CD4-positive, alpha-beta memory T cell (primary cell): Measurements from ENCODE around the gene CADM2. TPM values are rescaled to one million over a fixed set of nuclear protein-coding genes. Genes with fewer than 3 reads are reported as not detected.

ENCODE experiments used
- CTCF ChIA-PET: fragments of 350-600 bp; sonication (Branson Sonifier 250); formaldehyde crosslinking; loops from one replicate; lab custom pipeline; 2021; ENCODE audit warnings: inconsistent platforms; ENCODE audit not compliant: partially characterized antibody; lab: Charles Lee
- POLR2A ChIA-PET: fragments of 350-600 bp; sonication (Branson Sonifier 250); formaldehyde crosslinking; loops from one replicate; lab custom pipeline; 2021; ENCODE audit not compliant: partially characterized antibody; lab: Charles Lee
- DNase-seq, 5 donors: peaks; one replicate each; pipeline versions ENCODE4 v3.0.0 to v3.0.0-alpha.2; 2020 to 2022; ENCODE audit warnings: mixed read lengths in 1 of 5
- H3K27ac ChIP-seq: one replicate; pipeline ENCODE4 v1.7.0; 2013; ENCODE audit warnings: low read depth, low read length
- H3K27me3 ChIP-seq: 2 replicates; pipeline ENCODE4 v1.7.0; 2013; ENCODE audit warnings: mild to moderate bottlenecking, low read length, moderate library complexity; ENCODE audit not compliant: insufficient read depth
- H3K36me3 ChIP-seq: 2 replicates; pipeline ENCODE4 v1.7.0; 2013; ENCODE audit warnings: mild to moderate bottlenecking, low read length, moderate library complexity; ENCODE audit not compliant: insufficient read depth
- H3K4me1 ChIP-seq: 2 replicates; pipeline ENCODE4 v1.7.0; 2013; ENCODE audit warnings: mild to moderate bottlenecking, low read length, moderate library complexity; ENCODE audit not compliant: insufficient read depth
- H3K4me3 ChIP-seq, 2 donors: one replicate each; pipeline ENCODE4 v1.7.0; 2013; ENCODE audit warnings: low read length in 2 of 2, mild to moderate bottlenecking in 1 of 2
- H3K9me3 ChIP-seq, 2 donors: one replicate each; pipeline ENCODE4 v1.7.0; 2013; ENCODE audit warnings: low read length in 2 of 2, control low read depth in 1 of 2; ENCODE audit not compliant: control insufficient read depth in 1 of 2
- H3K27ac Mint-ChIP-seq, 7 donors: one replicate each; pipeline ENCODE4 v1.8.0; 2020 to 2021; ENCODE audit warnings: mixed read lengths in 7 of 7, mild to moderate bottlenecking in 6 of 7, inconsistent platforms in 3 of 7, moderate library complexity in 3 of 7
- H3K27me3 Mint-ChIP-seq, 2 donors: one replicate each; pipeline ENCODE4 v1.8.0; 2020 to 2021; ENCODE audit warnings: mixed read lengths in 2 of 2
- H3K36me3 Mint-ChIP-seq, 2 donors: one replicate each; pipeline ENCODE4 v1.8.0; 2020 to 2021; ENCODE audit warnings: mixed read lengths in 2 of 2, inconsistent platforms in 1 of 2, mild to moderate bottlenecking in 1 of 2
- H3K4me1 Mint-ChIP-seq, 4 donors: one replicate each; pipeline ENCODE4 v1.8.0; 2020 to 2021; ENCODE audit warnings: mixed read lengths in 4 of 4, mild to moderate bottlenecking in 1 of 4
- H3K4me3 Mint-ChIP-seq, 8 donors: one replicate each; pipeline ENCODE4 v1.8.0; 2020 to 2021; ENCODE audit warnings: mixed read lengths in 8 of 8, mild to moderate bottlenecking in 7 of 8, moderate library complexity in 6 of 8, inconsistent platforms in 3 of 8
- H3K9me3 Mint-ChIP-seq, 8 donors: one replicate each; pipeline ENCODE4 v1.8.0; 2020 to 2021; ENCODE audit warnings: mixed read lengths in 8 of 8, mild to moderate bottlenecking in 5 of 8, inconsistent platforms in 3 of 8, moderate library complexity in 1 of 8
- intact Hi-C: fragments of 100-400 bp; cut with micrococcal nuclease; formaldehyde crosslinking; loops from one replicate; pipeline ENCODE4 v1.15.1; 2023
- polyA plus RNA-seq, 2 donors: library from polyadenylated mRNA; unstranded; fragments of 300-500 nt; fragmentation: Illumina TruSeq; gene quantifications; one replicate each; pipeline ENCODE4 v1.2.3, GENCODE V29; 2021
- total RNA-seq, 2 experiments: library from RNA; stranded (reverse); gene quantifications; one replicate each; pipeline ENCODE4 v1.2.3, GENCODE V29; 2021

Gene CADM2
- total and polyA plus RNA-seq, 4 experiments from 2014 or later = 0.21 to 0.38 TPM; not detected in 2

DNA sequence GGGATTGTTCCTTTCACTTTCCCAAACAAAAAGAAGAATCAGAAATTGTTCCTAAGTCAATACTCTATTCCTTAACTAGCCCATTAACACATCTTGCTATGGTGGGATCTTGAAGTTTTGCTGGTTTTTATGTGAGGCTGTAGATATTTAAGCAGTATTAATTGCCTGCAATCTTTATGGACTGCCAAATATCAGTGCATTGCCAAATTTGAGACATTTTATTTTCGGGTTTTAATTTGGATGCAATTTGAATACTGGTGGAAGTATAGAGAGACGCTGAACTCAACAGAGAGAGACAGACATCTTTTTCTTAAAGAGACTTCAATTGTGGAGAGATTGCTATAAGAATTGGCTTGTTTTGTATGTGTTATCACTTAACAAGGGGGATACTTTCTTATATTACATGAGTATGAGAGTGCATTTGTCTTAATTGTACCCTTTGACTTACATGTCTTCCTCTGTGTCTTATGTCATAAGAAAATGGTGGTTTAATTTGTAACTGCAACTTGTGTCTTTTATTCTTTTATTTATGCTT lies 10.0 kb downstream of the CADM2 start:
- DNase-seq = no peak
- Mint-ChIP-seq H3K27me3 (no peaks in the 10 kb centered on the region), H3K4me3 (no peak overlapping the region), H3K9me3 (peaks cover 0 to 6% (median 2%) of the 10 kb centered on the region in 8 donors), H3K36me3 (no peaks in the 10 kb centered on the region), H3K27ac (no peak overlapping the region), H3K4me1 (no peaks in the 10 kb centered on the region)
- H3K4me3 ChIP-seq = no peak overlapping the region
- no peaks in the 10 kb centered on the region for H3K4me1 ChIP-seq
- ChIA-PET POLR2A (no interaction called here), CTCF (no interaction called here)
- H3K9me3 ChIP-seq = no peaks in the 10 kb centered on the region
- intact Hi-C loops = no loop called here
- H3K27me3 ChIP-seq = no peaks in the 10 kb centered on the region
- no peak overlapping the region for H3K27ac ChIP-seq
- H3K36me3 ChIP-seq = no peaks in the 10 kb centered on the region

DNA sequence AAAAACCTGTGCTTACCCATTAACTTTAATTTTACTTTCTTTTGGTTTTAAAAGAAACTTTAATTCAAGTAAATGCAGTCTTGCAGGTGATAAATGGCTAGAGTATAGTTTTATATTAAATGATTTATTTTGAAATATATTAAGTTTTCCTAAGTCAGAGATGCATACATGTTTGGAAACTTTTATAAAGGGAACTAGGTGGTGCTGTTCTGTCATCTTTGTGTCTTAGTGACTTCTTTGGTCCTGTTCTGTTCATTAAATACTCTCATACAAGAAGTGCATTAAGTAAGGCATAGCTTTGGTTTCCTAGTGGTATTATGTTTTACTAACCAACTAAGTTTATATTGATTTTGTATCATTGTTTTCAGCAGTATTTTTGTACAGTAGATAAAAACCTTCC lies 15.6 kb downstream of the CADM2 start:
- Mint-ChIP-seq H3K27me3 (no peaks in the 10 kb centered on the region), H3K36me3 (no peaks in the 10 kb centered on the region), H3K4me1 (no peaks in the 10 kb centered on the region), H3K9me3 (peaks cover 0 to 4% (median 2%) of the 10 kb centered on the region in 8 donors), H3K4me3 (no peak overlapping the region), H3K27ac (no peak overlapping the region)
- Histone ChIP-seq H3K36me3 (no peaks in the 10 kb centered on the region), H3K4me3 (no peak overlapping the region), H3K9me3 (no peaks in the 10 kb centered on the region), H3K27ac (no peak overlapping the region), H3K27me3 (no peaks in the 10 kb centered on the region), H3K4me1 (no peaks in the 10 kb centered on the region)
- intact Hi-C loops = no loop called here
- no peak for DNase-seq
- ChIA-PET CTCF (no interaction called here), POLR2A (no interaction called here)

DNA sequence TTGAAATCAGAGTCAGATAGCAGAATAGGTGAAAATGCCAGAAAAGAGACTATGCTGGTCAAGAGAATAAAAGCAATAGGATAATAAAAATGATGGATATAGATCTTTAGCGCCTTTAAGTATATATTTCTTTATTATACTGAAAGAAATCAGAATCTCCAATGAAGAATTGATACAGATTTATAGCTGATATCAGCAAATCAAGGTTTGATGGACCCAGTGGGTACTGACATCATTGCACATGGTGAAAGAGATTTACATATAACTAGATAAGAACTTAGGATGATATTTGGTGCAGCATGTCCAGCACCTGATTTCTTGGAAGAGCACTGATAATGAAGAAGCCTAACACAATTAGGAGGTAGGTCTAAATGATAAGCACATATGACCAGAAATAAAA lies 18.2 kb downstream of the CADM2 start:
- CTCF ChIA-PET = no interaction called here
- Mint-ChIP-seq H3K4me3 (no peak overlapping the region), H3K27ac (no peak overlapping the region), H3K4me1 (no peaks in the 10 kb centered on the region), H3K9me3 (peaks cover 0 to 7% (median under 1%) of the 10 kb centered on the region in 8 donors), H3K36me3 (no peaks in the 10 kb centered on the region), H3K27me3 (no peaks in the 10 kb centered on the region)
- Histone ChIP-seq H3K27ac (no peak overlapping the region), H3K9me3 (no peaks in the 10 kb centered on the region), H3K36me3 (no peaks in the 10 kb centered on the region), H3K4me1 (no peaks in the 10 kb centered on the region), H3K4me3 (no peak overlapping the region), H3K27me3 (no peaks in the 10 kb centered on the region)
- DNase-seq = no peak
- POLR2A ChIA-PET = no interaction called here
- intact Hi-C loops = no loop called here

DNA sequence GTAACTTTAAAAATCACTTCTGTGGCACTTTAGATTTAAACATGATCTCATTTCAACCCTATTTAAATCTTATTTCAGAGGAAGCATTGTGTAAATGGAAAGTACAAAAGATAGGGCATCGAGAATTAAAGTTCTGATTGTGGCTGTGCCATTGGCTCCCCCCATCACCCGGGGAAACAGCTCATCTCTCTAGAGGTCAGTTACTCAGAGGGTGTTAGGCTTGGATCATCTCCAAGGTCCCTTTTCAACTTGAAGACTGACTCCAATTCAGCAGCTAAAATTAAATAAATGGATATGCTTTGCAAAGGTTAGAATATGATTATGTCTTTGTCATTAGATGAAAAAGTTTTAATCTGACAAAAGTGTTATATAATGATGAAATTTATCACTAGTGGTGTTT lies 20.1 kb downstream of the CADM2 start:
- H3K4me3 Mint-ChIP-seq = no peak overlapping the region
- H3K36me3 ChIP-seq = no peaks in the 10 kb centered on the region
- H3K27me3 Mint-ChIP-seq = no peaks in the 10 kb centered on the region
- no peak overlapping the region for H3K4me3 ChIP-seq
- intact Hi-C loops = no loop called here
- ChIA-PET CTCF (no interaction called here), POLR2A (no interaction called here)
- no peak for DNase-seq
- no peaks in the 10 kb centered on the region for H3K4me1 ChIP-seq
- H3K9me3 ChIP-seq = no peaks in the 10 kb centered on the region
- H3K9me3 Mint-ChIP-seq = peaks cover 0 to 5% (median 0%) of the 10 kb centered on the region in 8 donors
- H3K27ac ChIP-seq = no peak overlapping the region
- no peaks in the 10 kb centered on the region for H3K27me3 ChIP-seq
- no peaks in the 10 kb centered on the region for H3K4me1 Mint-ChIP-seq
- no peaks in the 10 kb centered on the region for H3K36me3 Mint-ChIP-seq
- H3K27ac Mint-ChIP-seq = no peak overlapping the region

DNA sequence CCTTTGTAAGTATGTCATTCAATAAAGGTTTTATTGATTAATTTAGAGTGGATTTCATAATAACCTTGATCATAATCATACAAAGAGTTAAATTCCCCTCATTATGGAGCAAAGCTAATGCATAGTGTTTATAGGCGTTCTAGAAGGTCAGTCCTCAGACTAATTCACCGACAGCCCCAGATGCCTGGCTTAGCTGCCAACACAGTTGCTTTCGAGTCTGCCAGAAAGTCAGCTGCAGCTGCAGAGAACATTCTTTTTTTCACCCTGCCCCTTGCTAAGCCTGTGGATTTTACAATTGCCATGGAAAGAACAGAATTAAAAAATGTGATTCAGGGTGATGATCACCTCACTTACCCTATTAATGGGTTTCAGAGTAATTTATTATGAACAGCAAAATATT lies 21.2 kb downstream of the CADM2 start:
- Histone ChIP-seq H3K4me1 (no peaks in the 10 kb centered on the region), H3K27me3 (no peaks in the 10 kb centered on the region), H3K36me3 (no peaks in the 10 kb centered on the region), H3K9me3 (no peaks in the 10 kb centered on the region), H3K4me3 (no peak overlapping the region), H3K27ac (no peak overlapping the region)
- no peaks in the 10 kb centered on the region for H3K27me3 Mint-ChIP-seq
- CTCF ChIA-PET = no interaction called here
- H3K4me3 Mint-ChIP-seq = no peak overlapping the region
- no peak overlapping the region for H3K27ac Mint-ChIP-seq
- H3K9me3 Mint-ChIP-seq = peaks cover 0 to 9% (median 3%) of the 10 kb centered on the region in 8 donors
- no peak for DNase-seq
- intact Hi-C loops = no loop called here
- H3K4me1 Mint-ChIP-seq = no peaks in the 10 kb centered on the region
- H3K36me3 Mint-ChIP-seq = no peaks in the 10 kb centered on the region
- POLR2A ChIA-PET = no interaction called here

DNA sequence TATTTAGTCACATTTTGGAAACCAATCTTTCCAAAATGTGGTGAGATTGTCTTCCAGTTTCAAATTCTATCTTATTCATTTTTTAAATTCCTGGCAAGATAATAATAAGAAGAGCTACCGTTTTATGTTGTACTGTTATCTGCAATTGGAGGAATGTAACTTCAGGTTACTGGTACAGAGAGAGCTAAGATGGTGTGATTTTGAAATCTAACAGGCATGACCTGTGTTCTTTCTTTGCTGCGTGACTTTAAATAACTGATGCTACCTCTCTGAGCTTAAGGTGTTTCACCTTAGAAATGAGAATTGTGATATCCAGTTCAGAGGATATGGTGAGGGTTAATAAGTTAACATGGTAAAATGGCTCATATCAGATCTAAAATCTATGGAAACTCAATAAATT lies 21.7 kb downstream of the CADM2 start:
- Histone ChIP-seq H3K27me3 (no peaks in the 10 kb centered on the region), H3K4me3 (no peak overlapping the region), H3K9me3 (no peaks in the 10 kb centered on the region), H3K36me3 (no peaks in the 10 kb centered on the region), H3K4me1 (no peaks in the 10 kb centered on the region), H3K27ac (no peak overlapping the region)
- Mint-ChIP-seq H3K4me3 (no peak overlapping the region), H3K4me1 (no peaks in the 10 kb centered on the region), H3K36me3 (no peaks in the 10 kb centered on the region), H3K27ac (no peak overlapping the region), H3K27me3 (no peaks in the 10 kb centered on the region), H3K9me3 (peaks cover 0 to 9% (median 3%) of the 10 kb centered on the region in 8 donors)
- intact Hi-C loops = no loop called here
- CTCF ChIA-PET = no interaction called here
- DNase-seq = no peak
- POLR2A ChIA-PET = no interaction called here

- intact Hi-C loops = no loop called here
- no peak for DNase-seq
- H3K4me3 ChIP-seq = no peak overlapping the region
- H3K4me3 Mint-ChIP-seq = no peak overlapping the region
- H3K27ac ChIP-seq = no peak overlapping the region
- H3K36me3 ChIP-seq = no peaks in the 10 kb centered on the region
- no peak overlapping the region for H3K27ac Mint-ChIP-seq
- POLR2A ChIA-PET = no interaction called here
- no peaks in the 10 kb centered on the region for H3K36me3 Mint-ChIP-seq
- H3K9me3 ChIP-seq = no peaks in the 10 kb centered on the region
- H3K27me3 Mint-ChIP-seq = no peaks in the 10 kb centered on the region
- no peaks in the 10 kb centered on the region for H3K4me1 Mint-ChIP-seq
- H3K27me3 ChIP-seq = no peaks in the 10 kb centered on the region
- peaks cover 0 to 13% (median 2%) of the 10 kb centered on the region in 8 donors for H3K9me3 Mint-ChIP-seq
- CTCF ChIA-PET = no interaction called here
- H3K4me1 ChIP-seq = no peaks in the 10 kb centered on the region
Observed at GRCh38 chr3:84983490-84983889, 24.7 kb downstream of the CADM2 start.

- Histone ChIP-seq H3K27ac (no peak overlapping the region), H3K27me3 (no peaks in the 10 kb centered on the region), H3K9me3 (no peaks in the 10 kb centered on the region), H3K4me3 (no peak overlapping the region), H3K4me1 (no peaks in the 10 kb centered on the region), H3K36me3 (no peaks in the 10 kb centered on the region)
- H3K4me1 Mint-ChIP-seq = no peaks in the 10 kb centered on the region
- no peak for DNase-seq
- intact Hi-C loops = no loop called here
- no peaks in the 10 kb centered on the region for H3K27me3 Mint-ChIP-seq
- no peak overlapping the region for H3K4me3 Mint-ChIP-seq
- CTCF ChIA-PET = no interaction called here
- peaks cover 0 to 14% (median 2%) of the 10 kb centered on the region in 8 donors for H3K9me3 Mint-ChIP-seq
- H3K27ac Mint-ChIP-seq = no peak overlapping the region
- POLR2A ChIA-PET = no interaction called here
- H3K36me3 Mint-ChIP-seq = no peaks in the 10 kb centered on the region
Observed at GRCh38 chr3:84984429-84984828, 25.6 kb downstream of the CADM2 start.
